HG03045 (cell line): Measurements from ENCODE around the gene OSBPL8.

Experiments
- ATAC-seq: cut with Tn5 transposase; IDR thresholded peaks from one replicate; pipeline ENCODE4 v1.9.1; 2021; ENCODE audit warnings: mild to moderate bottlenecking, moderate library complexity; ENCODE audit not compliant: unreplicated experiment

The OSBPL8 gene, protein sequence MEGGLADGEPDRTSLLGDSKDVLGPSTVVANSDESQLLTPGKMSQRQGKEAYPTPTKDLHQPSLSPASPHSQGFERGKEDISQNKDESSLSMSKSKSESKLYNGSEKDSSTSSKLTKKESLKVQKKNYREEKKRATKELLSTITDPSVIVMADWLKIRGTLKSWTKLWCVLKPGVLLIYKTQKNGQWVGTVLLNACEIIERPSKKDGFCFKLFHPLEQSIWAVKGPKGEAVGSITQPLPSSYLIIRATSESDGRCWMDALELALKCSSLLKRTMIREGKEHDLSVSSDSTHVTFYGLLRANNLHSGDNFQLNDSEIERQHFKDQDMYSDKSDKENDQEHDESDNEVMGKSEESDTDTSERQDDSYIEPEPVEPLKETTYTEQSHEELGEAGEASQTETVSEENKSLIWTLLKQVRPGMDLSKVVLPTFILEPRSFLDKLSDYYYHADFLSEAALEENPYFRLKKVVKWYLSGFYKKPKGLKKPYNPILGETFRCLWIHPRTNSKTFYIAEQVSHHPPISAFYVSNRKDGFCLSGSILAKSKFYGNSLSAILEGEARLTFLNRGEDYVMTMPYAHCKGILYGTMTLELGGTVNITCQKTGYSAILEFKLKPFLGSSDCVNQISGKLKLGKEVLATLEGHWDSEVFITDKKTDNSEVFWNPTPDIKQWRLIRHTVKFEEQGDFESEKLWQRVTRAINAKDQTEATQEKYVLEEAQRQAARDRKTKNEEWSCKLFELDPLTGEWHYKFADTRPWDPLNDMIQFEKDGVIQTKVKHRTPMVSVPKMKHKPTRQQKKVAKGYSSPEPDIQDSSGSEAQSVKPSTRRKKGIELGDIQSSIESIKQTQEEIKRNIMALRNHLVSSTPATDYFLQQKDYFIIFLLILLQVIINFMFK

DNA sequence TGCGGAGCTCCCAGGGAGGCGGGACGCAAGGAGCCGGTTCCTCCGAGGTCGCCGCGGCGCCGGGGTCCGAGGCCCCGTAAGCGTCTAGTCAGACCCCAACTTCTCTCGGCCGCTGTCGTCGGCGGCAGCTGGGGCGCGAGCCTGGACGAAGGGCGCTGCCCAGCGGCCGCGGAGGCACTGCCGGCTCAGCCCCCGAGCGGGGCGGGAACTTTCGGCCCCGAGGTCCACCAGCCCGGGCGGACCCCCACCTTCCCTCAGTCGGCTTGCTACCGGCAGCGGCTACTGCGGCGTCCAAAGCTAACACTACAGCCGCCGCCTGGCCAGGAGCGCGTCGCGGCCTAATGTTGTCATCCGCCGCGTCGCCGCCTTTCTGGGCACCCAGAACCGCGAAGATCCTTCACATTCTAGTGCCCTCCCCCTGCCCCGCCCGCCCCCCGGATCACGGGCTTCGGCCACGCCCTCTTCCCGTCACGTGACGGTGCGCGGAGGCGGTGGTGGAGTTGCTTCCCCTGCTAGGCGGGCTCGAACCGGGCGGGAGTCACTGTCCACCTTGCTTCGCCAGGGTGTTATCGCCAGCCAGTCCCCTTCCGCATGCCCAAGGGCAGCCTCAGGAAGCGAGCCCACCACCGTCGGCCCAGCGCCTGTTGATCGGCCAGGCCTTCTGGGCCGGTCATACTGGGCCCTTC is at the start of gene OSBPL8:
Gene OSBPL8 (minus strand): TSS at position 372 of the 686 bp plus-strand sequence. CDS start 72,220 bp downstream, outside the sequence.
- peak; percentile 84 for ATAC-seq

DNA sequence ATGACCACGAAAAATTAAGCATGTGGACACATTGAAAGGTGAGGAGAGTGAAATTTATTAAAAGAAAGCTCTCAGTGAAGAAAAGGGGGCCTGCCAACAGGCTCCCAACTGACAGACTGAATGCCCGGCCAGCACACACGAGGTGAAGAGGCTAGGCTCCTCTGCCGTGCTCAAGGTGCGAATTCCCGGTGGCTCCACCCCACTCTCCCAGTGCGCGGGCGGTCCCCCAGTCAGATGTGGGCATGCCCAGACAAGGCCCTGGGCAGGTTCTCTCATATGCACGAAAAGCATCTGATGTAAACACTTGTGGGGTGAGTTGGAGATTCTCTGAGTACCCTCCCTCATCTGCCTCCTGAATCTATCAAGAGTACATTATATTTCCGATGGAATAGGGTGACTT is 48.5 kb upstream of the OSBPL8 start:
- no peak for ATAC-seq

DNA sequence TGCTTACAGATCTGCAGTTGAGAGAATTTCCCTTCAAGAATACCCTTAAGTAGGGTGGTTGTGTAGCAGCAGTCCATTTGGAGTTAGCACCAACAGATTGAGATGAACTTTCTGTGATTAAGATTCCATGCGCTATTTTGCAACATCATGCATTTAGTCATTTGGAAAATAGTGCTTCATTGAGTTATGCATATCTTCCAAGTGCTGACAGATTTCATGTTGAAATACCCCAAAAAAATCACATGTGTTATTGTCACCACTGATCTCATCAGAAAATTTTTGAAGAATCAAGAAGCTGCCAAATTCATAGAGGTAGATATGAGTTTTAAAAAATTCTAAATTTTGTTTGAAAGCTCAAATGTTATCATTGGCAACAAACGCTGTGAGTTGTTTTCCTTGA is 35.5 kb upstream of the OSBPL8 start:
- ATAC-seq, result no peak

DNA sequence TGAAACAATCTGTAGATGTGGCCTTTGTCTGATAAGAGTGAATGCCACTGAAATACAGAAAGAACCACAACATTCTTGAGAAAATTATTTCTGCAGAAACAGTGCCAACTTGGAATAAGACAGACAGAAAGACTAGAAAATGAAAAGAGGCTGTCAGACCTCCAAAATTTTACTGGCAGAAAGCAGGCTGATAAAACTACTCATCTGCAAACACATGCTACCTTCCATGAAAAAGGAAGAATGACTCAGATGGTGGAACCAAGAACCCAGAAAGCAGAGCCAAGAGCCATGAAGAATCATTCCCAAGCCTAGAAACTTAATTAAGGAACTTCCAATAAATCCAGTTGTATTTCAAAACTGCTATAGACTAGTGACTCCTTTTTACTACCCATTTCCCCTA is 31.9 kb upstream of the OSBPL8 start:
- no peak for ATAC-seq

DNA sequence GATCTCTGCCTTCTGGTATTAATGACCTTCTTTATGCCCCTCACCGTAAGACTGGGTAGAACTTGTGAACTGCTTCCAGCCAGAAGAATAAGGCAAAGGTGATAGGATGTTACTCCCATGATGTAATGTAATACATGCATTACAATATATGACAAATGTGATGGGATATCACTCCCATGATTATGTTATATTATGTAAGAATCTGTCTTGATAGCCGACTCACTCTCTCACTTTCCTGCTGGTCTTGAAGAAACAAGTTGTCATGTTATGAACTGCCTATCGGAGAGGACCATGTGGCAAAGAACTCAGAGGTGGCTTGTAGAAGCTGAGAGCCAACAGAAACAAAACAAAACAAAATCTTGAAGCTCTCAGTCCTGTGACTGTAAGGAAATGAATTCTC is 30.6 kb upstream of the OSBPL8 start:
- no peak for ATAC-seq

DNA sequence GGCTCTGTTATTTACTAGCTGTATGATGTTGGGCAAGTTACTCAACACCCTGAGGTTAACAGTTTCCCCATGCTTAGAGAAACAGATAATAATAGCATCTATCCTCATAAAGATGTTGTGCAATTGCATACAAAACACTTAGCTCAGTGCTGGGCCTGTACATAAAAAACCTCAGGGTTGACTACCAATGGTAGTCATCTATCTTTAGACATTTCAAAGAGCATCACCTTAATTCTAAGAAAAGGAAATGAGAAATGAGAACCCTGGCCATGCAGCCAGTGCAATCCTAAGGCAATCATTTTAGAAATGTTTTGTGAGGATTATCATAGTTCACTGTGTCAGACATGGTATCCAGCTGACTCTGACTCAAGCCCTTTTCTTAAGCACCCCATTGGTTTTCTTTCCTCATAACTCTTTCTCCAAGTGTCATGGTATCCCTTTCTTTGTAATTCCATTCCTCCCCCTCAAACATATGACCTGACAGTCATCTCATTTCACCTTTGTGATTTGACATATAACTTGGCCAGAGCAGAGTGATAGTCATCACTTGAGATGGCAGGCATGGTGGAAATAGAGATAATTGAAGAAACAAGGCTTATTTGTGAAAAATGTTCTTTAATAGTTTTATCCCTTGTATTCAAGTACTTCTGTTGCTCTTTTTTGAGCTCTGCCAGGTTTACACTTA is 29.5 kb upstream of the OSBPL8 start:
- ATAC-seq, result no peak

DNA sequence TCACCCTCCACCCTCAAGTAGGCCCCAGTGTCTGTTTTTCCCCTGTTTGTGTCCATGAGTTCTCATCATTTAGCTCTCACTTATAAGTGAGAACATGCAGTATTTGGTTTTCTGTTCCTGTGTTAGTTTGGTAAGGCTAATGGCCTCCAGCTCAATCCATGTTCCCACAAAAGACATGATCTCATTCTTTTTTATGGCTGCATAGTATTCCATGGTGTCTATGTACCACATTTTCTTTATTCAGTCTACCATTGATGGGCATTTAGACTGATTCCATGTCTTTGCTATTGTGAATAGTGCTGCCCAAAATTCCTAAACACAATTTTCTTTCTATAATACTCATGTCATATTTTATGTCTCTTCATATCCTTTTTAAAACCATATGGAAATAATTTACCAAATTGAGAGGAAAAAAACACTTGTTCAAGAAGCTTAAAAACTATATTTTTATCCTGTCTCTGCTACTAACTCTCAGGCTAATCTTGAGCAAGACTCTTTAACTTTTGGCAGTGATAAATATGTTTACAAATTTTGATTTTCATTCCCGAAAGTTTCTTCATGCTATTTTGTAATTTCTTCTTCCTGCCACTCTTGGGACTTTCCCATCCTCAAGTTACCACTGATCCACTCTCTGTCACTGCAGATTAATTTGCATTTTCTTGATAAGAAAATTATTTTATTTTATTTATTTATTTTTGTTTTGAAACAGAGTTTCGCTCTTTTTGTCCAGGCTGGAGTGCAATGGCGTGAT is 28.0 kb upstream of the OSBPL8 start:
- no peak for ATAC-seq

DNA sequence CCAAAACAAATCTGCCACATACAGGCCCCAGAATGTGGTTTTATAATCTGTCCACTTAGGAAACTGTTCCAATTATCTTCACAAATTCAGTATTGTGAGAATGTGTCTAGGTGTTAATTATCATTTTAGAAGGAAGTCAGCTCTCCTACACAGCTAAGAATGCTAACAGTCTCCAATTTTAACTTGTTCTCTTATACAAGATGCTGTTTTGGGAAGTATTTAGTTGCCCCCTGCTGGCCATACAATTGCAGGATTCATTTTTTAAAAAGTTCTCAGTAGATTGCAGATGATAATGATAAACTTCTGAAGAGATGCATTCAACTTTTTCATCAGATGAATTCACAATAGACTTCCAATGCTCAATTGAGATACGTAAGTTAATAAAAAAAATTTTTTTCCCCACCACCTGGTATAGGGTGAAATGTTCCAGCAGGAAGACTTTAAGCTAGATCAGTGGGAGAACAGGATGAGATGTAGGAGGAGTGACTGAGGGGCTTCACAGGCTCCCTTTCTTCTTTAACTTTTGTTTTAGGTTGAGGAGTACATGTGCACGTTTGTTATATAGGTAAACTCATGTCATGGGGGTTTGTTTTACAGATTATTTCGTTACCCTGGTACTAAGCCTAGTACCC is 27.3 kb upstream of the OSBPL8 start:
- ATAC-seq, result no peak

DNA sequence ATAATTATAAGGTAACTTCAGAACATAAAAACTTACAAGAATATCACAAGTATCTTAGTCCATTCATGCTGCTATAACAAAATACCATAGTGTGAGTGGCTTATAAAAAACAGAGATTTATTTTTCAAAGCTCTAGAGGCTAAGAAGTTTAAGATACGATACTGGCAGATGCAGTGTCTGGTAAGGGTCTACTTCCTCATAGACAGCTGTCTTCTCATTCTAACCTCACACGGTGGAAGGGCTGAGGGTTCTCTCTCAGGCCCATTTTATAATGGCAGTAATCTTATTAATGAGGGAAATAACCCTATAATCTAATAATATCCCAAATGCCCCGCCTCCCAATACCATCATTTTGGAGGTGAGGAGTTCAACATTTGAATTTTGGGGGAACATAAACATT is 23.7 kb upstream of the OSBPL8 start:
- ATAC-seq, result no peak

DNA sequence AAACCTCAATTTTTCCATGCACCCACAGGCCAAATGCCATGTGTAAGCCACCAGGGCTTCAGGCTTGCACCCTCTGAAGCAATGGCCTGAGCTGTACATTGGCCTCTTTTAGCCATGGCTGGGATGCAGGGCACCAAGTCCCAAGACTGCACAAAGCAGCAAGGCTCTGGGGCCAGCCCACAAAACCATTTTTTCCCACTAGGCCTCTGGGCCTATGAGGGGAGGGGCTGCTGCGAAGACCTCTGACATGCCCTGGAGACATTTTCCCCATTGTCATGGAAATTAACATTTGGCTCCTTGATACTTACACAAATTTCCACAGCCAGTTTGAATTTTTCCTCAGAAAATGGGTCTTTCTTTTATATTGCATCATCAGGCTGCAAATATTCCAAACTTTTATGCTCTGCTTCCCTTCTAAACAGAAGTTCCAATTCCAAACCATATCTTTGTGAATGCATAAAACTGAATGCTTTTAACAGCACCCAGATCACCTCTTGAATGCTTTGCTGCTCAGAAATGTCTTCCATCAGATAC is 14.3 kb upstream of the OSBPL8 start:
- ATAC-seq, result no peak

DNA sequence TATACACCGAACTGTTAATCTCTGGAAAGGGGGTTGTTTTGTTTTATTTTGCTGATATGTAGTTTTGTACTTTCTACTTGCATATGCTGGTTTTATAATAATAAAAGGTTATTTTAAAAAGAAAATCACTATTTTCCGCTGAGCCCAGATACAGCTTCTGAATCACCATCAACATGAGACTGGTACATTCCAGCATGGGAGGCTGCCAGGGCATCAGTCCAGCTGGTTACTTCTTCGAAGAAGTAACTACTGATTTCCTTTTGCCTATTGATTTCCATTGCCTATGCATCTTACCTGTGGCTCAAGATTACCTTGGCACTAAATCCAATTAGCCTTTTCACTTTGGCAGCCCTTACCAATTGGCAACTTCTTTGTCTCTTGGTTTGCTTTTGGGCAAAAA is 11.7 kb upstream of the OSBPL8 start:
- ATAC-seq, result no peak

DNA sequence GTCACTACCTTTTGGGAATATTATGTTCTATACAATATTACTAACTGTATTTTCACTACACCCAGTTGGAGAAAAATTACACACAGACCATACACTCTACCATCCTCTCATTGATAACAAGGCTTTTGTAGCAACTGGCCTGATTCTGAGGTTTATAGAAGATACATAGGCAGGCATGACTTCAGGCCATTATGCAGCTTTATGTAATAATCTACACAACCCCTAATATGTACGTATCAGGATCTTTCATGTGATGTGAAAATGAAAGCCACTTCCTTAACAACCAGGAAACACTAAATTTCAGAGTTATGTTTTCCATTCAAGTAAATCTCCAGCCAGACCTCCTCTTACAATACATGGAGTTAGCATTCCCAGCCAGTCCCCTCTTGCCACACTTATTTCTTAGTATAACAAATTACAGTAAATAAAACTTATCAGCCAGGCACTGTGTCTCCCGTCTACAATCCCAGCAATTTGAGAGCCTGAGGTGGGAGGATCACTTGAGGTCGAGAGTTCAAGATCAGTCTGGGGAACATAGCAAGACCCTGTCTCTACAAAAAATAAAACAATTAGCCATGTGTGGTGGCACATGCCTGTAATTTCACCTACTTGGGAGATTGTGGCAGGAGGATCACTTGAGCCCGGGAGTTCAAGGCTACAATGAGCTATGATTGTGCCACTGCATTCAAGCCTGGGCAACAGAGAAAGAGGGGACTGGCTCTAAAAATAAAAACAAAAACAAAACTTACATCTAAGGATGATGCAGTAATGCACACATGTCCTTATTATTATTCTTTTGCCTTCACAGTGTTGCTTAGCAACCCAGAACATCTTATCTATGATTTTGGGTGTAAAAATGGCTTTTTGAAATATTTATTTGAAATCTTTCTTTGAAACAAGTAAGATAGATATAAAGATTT is 10.4 kb upstream of the OSBPL8 start:
- no peak for ATAC-seq

DNA sequence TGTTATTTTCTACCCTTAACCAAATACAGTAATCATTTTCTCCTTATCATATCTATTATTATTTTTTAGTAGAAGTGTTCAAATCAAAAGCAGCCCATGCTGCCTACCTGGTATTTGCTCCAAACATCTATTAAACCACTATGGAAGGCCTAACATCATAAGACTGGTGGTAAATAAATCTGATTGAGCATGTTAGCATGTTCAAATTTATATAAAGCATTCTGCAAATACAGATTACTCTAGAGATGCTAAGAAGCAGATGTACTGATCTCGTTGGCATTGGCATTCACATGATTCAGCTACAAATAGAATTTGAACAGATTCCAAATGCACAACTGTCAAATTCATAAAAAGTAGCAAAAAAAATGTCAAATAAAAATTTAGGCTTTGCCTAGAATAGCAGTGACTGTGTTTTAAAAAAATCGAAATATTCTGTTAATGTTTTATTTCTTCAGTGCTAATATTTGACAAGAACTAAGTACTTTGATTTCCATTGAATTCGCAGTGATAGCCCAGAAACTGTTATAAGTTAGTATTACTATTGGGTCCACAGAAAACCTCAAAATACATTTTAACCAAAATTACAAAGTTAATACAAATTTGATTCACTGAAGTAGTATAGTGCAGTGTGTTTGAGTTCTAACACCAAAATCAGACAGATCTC is 9.4 kb upstream of the OSBPL8 start:
- ATAC-seq, result no peak

DNA sequence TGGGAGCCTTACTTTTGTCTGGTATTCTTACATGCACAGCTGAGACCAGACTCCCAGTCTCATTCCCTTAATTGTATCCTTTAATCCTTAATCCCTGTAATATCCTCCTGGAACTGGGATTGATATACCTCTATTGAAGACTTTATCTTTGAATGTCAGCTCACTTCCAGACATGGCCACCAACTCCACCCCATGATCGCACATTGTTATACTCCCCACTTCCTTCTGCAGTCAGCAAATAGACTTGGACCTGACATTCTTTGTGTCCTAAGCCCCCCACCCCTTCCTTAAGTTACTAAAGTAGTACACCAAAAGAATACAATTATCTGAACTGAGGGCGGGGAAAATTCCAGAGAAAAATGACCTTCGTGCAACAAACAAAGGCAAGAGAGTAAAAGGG is 8.6 kb upstream of the OSBPL8 start:
- ATAC-seq, result no peak

DNA sequence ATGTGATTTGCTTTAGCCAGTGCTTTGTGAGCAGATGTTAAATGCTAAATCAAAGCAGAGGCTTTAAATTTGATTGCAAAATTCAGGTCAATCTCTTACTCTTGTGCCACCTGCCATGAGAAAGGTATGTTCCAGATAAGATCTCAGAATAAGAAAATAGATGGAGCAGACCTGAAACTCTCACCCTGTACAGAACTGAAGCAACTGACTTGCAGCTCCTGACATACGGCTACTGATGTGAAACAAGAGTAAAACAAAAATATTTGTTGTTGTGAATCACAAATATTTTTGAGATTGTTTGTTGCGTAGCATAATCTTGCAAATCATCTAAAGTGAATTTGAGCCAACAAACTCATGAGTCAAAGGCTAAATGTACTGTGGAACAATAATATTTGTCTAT is 3.5 kb upstream of the OSBPL8 start:
- no peak for ATAC-seq

DNA sequence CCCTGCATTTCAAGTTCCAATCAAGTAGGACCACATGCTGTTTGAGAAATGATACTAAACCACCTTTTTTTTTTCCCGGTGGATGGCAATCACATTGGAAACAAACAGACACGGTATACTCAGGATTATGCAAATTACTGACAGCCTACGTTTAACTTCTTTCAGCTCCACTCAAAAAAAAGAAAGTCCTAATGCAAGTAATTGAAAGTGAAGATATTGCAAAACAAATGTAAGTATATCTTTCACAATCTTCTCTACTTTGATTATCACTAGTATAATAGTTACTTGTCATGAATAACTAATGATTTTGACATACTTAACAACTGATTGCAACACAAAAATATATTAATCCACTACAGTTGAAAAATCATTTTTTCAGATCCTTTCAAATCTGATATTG is 2.6 kb upstream of the OSBPL8 start:
- no peak for ATAC-seq

DNA sequence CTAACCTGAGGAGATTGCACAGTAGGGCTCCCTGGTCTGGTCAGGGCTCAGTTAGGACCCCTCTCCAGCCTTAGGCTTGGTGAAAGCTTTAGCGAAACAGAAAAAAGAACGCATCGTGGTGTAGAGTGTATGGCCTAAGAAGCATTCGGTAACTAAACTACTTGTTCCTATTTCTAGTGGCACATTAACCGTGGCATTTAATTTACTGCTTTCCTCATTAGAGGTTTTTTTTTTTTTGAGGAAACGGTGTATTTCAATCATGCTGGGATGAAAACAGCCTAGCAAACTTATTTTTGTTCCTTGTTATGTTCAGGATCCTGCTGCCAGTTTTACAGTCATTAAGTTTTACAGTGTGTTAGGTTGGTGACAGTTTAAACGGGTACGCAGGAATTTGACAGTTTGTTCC is 518 bp upstream of the OSBPL8 start:
- no peak for ATAC-seq
